GM23338 (cell line): ENCODE results near the gene APOBEC2. TPM values are rescaled to one million over a fixed set of nuclear protein-coding genes. Genes with fewer than 3 reads are reported as not detected.

ENCODE experiments used
- ATAC-seq: fragments of 200-7000 bp; cut with Tn5 transposase; 3 replicates; pipeline ENCODE4 v1.9.1; 2020
- DNase-seq: peaks from one replicate; pipeline ENCODE4 v3.0.0-alpha.2; 2015; ENCODE audit warnings: low spot score
- H2AFZ ChIP-seq: fragments of 200-600 bp; sonication (generic); 2 replicates; pipeline ENCODE4 v1.8.0; 2016; ENCODE audit warnings: antibody characterized with exemption, mild to moderate bottlenecking, moderate library complexity
- H3F3A ChIP-seq: fragments of 200-600 bp; sonication (generic); replicated peaks from 2 replicates; pipeline ENCODE4 v1.8.0; 2017; ENCODE audit warnings: antibody characterized with exemption, mixed run types, low read depth
- H3K27ac ChIP-seq: fragments of 200-600 bp; sonication (generic); 2 replicates; pipeline ENCODE4 v1.6.1; 2016; ENCODE audit warnings: low read depth
- H3K27me3 ChIP-seq: fragments of 200-600 bp; sonication (generic); 2 replicates; pipeline ENCODE4 v1.8.0; 2016; ENCODE audit warnings: mild to moderate bottlenecking, mixed run types, moderate library complexity; ENCODE audit not compliant: insufficient read depth
- H3K36me3 ChIP-seq: fragments of 200-600 bp; sonication (generic); 2 replicates; pipeline ENCODE4 v1.8.0; 2016; ENCODE audit warnings: mild to moderate bottlenecking; ENCODE audit not compliant: insufficient read depth
- H3K4me1 ChIP-seq: fragments of 200-600 bp; sonication (generic); 2 replicates; pipeline ENCODE4 v1.8.0; 2016; ENCODE audit warnings: mild to moderate bottlenecking, moderate library complexity; ENCODE audit not compliant: insufficient read depth
- H3K4me2 ChIP-seq: fragments of 200-600 bp; sonication (generic); 2 replicates; pipeline ENCODE4 v1.7.1; 2017; ENCODE audit warnings: mixed run types
- H3K4me3 ChIP-seq: fragments of 200-600 bp; sonication (generic); 2 replicates; pipeline ENCODE4 v1.6.1; 2016; ENCODE audit warnings: mixed run types
- H3K79me2 ChIP-seq: fragments of 200-600 bp; sonication (generic); replicated peaks from 2 replicates; pipeline ENCODE4 v1.8.0; 2017; ENCODE audit warnings: mild to moderate bottlenecking; ENCODE audit not compliant: insufficient read depth
- H3K9me2 ChIP-seq: fragments of 200-600 bp; sonication (generic); 2 replicates; pipeline ENCODE4 v1.8.0; 2017; ENCODE audit not compliant: insufficient read depth
- H4K20me1 ChIP-seq: fragments of 200-600 bp; sonication (generic); replicated peaks from 2 replicates; pipeline ENCODE4 v1.8.0; 2017; ENCODE audit warnings: mild to moderate bottlenecking; ENCODE audit not compliant: insufficient read depth
- H3K27ac Mint-ChIP-seq: 2 replicates; pipeline ENCODE4 v1.8.0; 2020; ENCODE audit warnings: inconsistent platforms, mild to moderate bottlenecking, moderate library complexity, mixed read lengths
- H3K27me3 Mint-ChIP-seq: 3 replicates; pipeline ENCODE4 v1.8.0; 2022; ENCODE audit warnings: low read depth, mild to moderate bottlenecking, moderate library complexity, mixed read lengths, inconsistent platforms; ENCODE audit not compliant: insufficient read depth, poor library complexity
- H3K36me3 Mint-ChIP-seq: 3 replicates; pipeline ENCODE4 v1.8.0; 2021; ENCODE audit warnings: low read depth, mild to moderate bottlenecking, inconsistent platforms, moderate library complexity, mixed read lengths
- H3K4me1 Mint-ChIP-seq: 3 replicates; pipeline ENCODE4 v1.8.0; 2020; ENCODE audit warnings: mild to moderate bottlenecking, inconsistent platforms, mixed read lengths
- H3K4me3 Mint-ChIP-seq: 3 replicates; pipeline ENCODE4 v1.8.0; 2021; ENCODE audit warnings: moderate library complexity, mild to moderate bottlenecking, inconsistent platforms, mixed read lengths
- H3K9me3 Mint-ChIP-seq: 3 replicates; pipeline ENCODE4 v1.8.0; 2020; ENCODE audit warnings: moderate library complexity, mild to moderate bottlenecking, inconsistent platforms, mixed read lengths
- CREB1 ChIP-seq: fragments of 250-450 bp; sonication (Bioruptor Pico); IDR thresholded peaks from 2 replicates; pipeline ENCODE4 v1.5.0; 2020; ENCODE audit warnings: low read depth, mild to moderate bottlenecking, moderate library complexity
- CTCF ChIP-seq, 2 experiments: fragments of 200-600 bp in 1 of 2; sonication (generic) in 1 of 2; conservative IDR thresholded peaks; 2 replicates each; pipeline versions ENCODE4 v1.5.1 to v1.6.1; 2016 to 2017; ENCODE audit warnings: antibody characterized with exemption in 2 of 2, low read depth in 2 of 2, mild to moderate bottlenecking in 2 of 2, moderate library complexity in 1 of 2
- EZH2 ChIP-seq: fragments of 200-600 bp; sonication (generic); IDR thresholded peaks from one replicate; pipeline ENCODE4 v1.8.0; 2017; ENCODE audit warnings: antibody characterized with exemption, mild to moderate bottlenecking, low read depth; ENCODE audit not compliant: unreplicated experiment
- NANOG ChIP-seq: IDR thresholded peaks from 2 replicates; pipeline ENCODE4 v1.6.1; 2016; ENCODE audit warnings: antibody characterized with exemption, borderline replicate concordance
- POLR2AphosphoS5 ChIP-seq: IDR thresholded peaks from 2 replicates; pipeline ENCODE4 v1.6.1; 2016; ENCODE audit warnings: antibody characterized with exemption, low read depth
- REST ChIP-seq: IDR thresholded peaks from one replicate; pipeline ENCODE4 v1.6.1; 2018; ENCODE audit warnings: antibody characterized with exemption; ENCODE audit not compliant: unreplicated experiment
- ZNF114 ChIP-seq: fragments of 250-450 bp; sonication (Bioruptor Pico); IDR thresholded peaks from 2 replicates; pipeline ENCODE4 v1.5.0; 2020; ENCODE audit warnings: mild to moderate bottlenecking, moderate library complexity
- ZNF331 ChIP-seq: fragments of 250-450 bp; sonication (Bioruptor Pico); IDR thresholded peaks from 2 replicates; pipeline ENCODE4 v1.5.0; 2020; ENCODE audit warnings: low read depth, mild to moderate bottlenecking, moderate library complexity
- polyA plus RNA-seq: library from polyadenylated mRNA; unstranded; fragments of >200 nt; fragmentation: Nextera tagmentation; extraction: Ambion mirVana; gene quantifications from 2 replicates; pipeline ENCODE4 v1.2.1, GENCODE V29; 2016
- total RNA-seq: library from RNA; depleted of rRNA; stranded (reverse); fragments of >200 nt; shearing (Covaris generic); gene quantifications from 2 replicates; pipeline ENCODE4 v1.2.3, GENCODE V29; 2014

APOBEC2 gene
- total and polyA plus RNA-seq, 2 experiments from 2014 or later, result 2.4 TPM; not detected in 1

GRCh38 chr6:41088451-41088850 is 35.4 kb downstream of the APOBEC2 start (continued):
- TF ChIP-seq REST (no peak), POLR2AphosphoS5 (no peak), CTCF (conservative IDR thresholded peaks at IDR 0.05; ENCODE audit: low read depth in 2 of 2) (no peak), EZH2 (no peak), ZNF114 (no peak), ZNF331 (CRISPR knock-in tag) (no peak)

GRCh38 chr6:41090841-41091761 is 38.1 kb downstream of the APOBEC2 start:
- no peak overlapping the region for H3K27ac Mint-ChIP-seq
- no peaks in the 10 kb centered on the region for H3K9me2 ChIP-seq
- DNase-seq (no peak), ATAC-seq (no peak)
- peaks cover 4% of the 10 kb centered on the region; the same call in 1 of the 2 replicates for H3F3A ChIP-seq
- H3K27me3 ChIP-seq, result no peaks in the 10 kb centered on the region
- H2AFZ ChIP-seq, result no peak overlapping the region
- H3K36me3 ChIP-seq, result peaks cover 68% of the 10 kb centered on the region
- no peak overlapping the region for H3K4me3 ChIP-seq
- H3K36me3 Mint-ChIP-seq, result peaks cover 87% of the 10 kb centered on the region
- H3K4me3 Mint-ChIP-seq, result no peak overlapping the region
- no peaks in the 10 kb centered on the region for H3K27me3 Mint-ChIP-seq
- H3K79me2 ChIP-seq, result peaks cover 16% of the 10 kb centered on the region; the same call in 1 of the 2 replicates
- H3K9me3 Mint-ChIP-seq, result no peaks in the 10 kb centered on the region
- H3K27ac ChIP-seq, result no peak overlapping the region
- H3K4me1 ChIP-seq, result no peaks in the 10 kb centered on the region
- H3K4me1 Mint-ChIP-seq, result no peaks in the 10 kb centered on the region
- no peak for TF ChIP-seq ZNF331 (CRISPR knock-in tag)
- no peak for TF ChIP-seq CTCF (conservative IDR thresholded peaks at IDR 0.05; ENCODE audit: low read depth in 2 of 2)
- no peak for TF ChIP-seq NANOG
- TF ChIP-seq ZNF114, result no peak
- no peak for TF ChIP-seq POLR2AphosphoS5
- no peak for TF ChIP-seq CREB1 (CRISPR knock-in tag)
- TF ChIP-seq EZH2, result no peak
- peaks cover 14% of the 10 kb centered on the region for H4K20me1 ChIP-seq
- no peak overlapping the region for H3K4me2 ChIP-seq
